DOHH2 (cell line): ENCODE results near the gene SNX22.

Source experiments
- H3F3A ChIP-seq: fragments of 200-600 bp; sonication (generic), shearing (Covaris generic); 2 replicates; pipeline ENCODE4 v1.6.0; 2016; ENCODE audit warnings: antibody characterized with exemption, mild to moderate bottlenecking; ENCODE audit not compliant: control insufficient read depth, insufficient read depth
- H3K27ac ChIP-seq: fragments of 200-600 bp; sonication (generic); 2 replicates; pipeline ENCODE4 v1.5.1; 2014; ENCODE audit warnings: low read depth, mild to moderate bottlenecking, low read length, moderate library complexity
- H3K27me3 ChIP-seq: fragments of 200-600 bp; sonication (generic); 2 replicates; pipeline ENCODE4 v1.6.1; 2014; ENCODE audit warnings: mild to moderate bottlenecking, low read length, mixed read lengths; ENCODE audit not compliant: control insufficient read depth
- H3K36me3 ChIP-seq: fragments of 200-600 bp; sonication (generic); 2 replicates; pipeline ENCODE4 v1.6.1; 2014; ENCODE audit warnings: mild to moderate bottlenecking, low read length, moderate library complexity, mixed read lengths; ENCODE audit not compliant: control insufficient read depth
- H3K4me1 ChIP-seq: fragments of 200-600 bp; sonication (generic); 2 replicates; pipeline ENCODE4 v1.6.1; 2014; ENCODE audit warnings: mild to moderate bottlenecking, low read length, mixed read lengths; ENCODE audit not compliant: control insufficient read depth
- H3K4me2 ChIP-seq: fragments of 200-600 bp; sonication (generic); 2 replicates; pipeline ENCODE4 v1.6.0; 2014; ENCODE audit warnings: mild to moderate bottlenecking, low read length, moderate library complexity
- H3K4me3 ChIP-seq: fragments of 200-600 bp; sonication (generic); 2 replicates; pipeline ENCODE4 v1.5.1; 2014; ENCODE audit warnings: mild to moderate bottlenecking, low read length, mixed read lengths
- H3K79me2 ChIP-seq: fragments of 200-600 bp; sonication (generic); 2 replicates; pipeline ENCODE4 v1.6.1; 2014; ENCODE audit warnings: mild to moderate bottlenecking, low read length, mixed read lengths; ENCODE audit not compliant: control insufficient read depth
- H3K9me2 ChIP-seq: fragments of 200-600 bp; sonication (generic); replicated peaks from 2 replicates; pipeline ENCODE4 v1.6.1; 2014; ENCODE audit warnings: mild to moderate bottlenecking, low read length, mixed read lengths; ENCODE audit not compliant: control insufficient read depth
- H3K9me3 ChIP-seq: fragments of 200-600 bp; sonication (generic); 2 replicates; pipeline ENCODE4 v1.6.1; 2014; ENCODE audit warnings: antibody characterized with exemption, low read length, mixed read lengths; ENCODE audit not compliant: control insufficient read depth, insufficient read depth
- H4K20me1 ChIP-seq: fragments of 200-600 bp; sonication (generic); 2 replicates; pipeline ENCODE4 v1.6.0; 2014; ENCODE audit warnings: low read depth, mild to moderate bottlenecking, antibody characterized with exemption, low read length, moderate library complexity; ENCODE audit not compliant: control insufficient read depth, insufficient read depth
- EZH2phosphoT487 ChIP-seq: fragments of 200-600 bp; sonication (generic); IDR thresholded peaks from 2 replicates; pipeline ENCODE4 v1.6.1; 2017; ENCODE audit warnings: borderline replicate concordance, mild to moderate bottlenecking, antibody characterized with exemption, low read length, moderate library complexity, mixed read lengths
- TF ChIP-seq, protein P1 (sequence below): fragments of 200-600 bp; sonication (generic); IDR thresholded peaks from one replicate; pipeline ENCODE4 v1.5.1; 2014; ENCODE audit warnings: antibody characterized with exemption, mild to moderate bottlenecking, low read depth, low read length; ENCODE audit not compliant: poor library complexity, severe bottlenecking

SNX22 gene

GRCh38 chr15:64133623-64134344, 17.7 kb upstream of the SNX22 start:
- H4K20me1 ChIP-seq = no peaks in the 10 kb centered on the region
- peaks cover 81% of the 10 kb centered on the region for H3K36me3 ChIP-seq
- no peaks in the 10 kb centered on the region for H3K27me3 ChIP-seq

GRCh38 chr15:64134345-64134829, 17.1 kb upstream of the SNX22 start:
- Histone ChIP-seq H3K4me1 (no peaks in the 10 kb centered on the region), H4K20me1 (no peaks in the 10 kb centered on the region), H3K4me3 (no peak overlapping the region), H3K9me3 (no peaks in the 10 kb centered on the region), H3K4me2 (no peak overlapping the region), H3K27ac (no peak overlapping the region), H3K27me3 (no peaks in the 10 kb centered on the region), H3K36me3 (peaks cover 77% of the 10 kb centered on the region), H3K79me2 (no peaks in the 10 kb centered on the region), H3F3A (no peaks in the 10 kb centered on the region), H3K9me2 (no peaks in the 10 kb centered on the region)
- no peak for TF ChIP-seq EZH2phosphoT487
- TF ChIP-seq, protein P1, sequence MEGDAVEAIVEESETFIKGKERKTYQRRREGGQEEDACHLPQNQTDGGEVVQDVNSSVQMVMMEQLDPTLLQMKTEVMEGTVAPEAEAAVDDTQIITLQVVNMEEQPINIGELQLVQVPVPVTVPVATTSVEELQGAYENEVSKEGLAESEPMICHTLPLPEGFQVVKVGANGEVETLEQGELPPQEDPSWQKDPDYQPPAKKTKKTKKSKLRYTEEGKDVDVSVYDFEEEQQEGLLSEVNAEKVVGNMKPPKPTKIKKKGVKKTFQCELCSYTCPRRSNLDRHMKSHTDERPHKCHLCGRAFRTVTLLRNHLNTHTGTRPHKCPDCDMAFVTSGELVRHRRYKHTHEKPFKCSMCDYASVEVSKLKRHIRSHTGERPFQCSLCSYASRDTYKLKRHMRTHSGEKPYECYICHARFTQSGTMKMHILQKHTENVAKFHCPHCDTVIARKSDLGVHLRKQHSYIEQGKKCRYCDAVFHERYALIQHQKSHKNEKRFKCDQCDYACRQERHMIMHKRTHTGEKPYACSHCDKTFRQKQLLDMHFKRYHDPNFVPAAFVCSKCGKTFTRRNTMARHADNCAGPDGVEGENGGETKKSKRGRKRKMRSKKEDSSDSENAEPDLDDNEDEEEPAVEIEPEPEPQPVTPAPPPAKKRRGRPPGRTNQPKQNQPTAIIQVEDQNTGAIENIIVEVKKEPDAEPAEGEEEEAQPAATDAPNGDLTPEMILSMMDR = no peak

More at GRCh38 chr15:64133623-64134344, 17.7 kb upstream of the SNX22 start:
- Histone ChIP-seq H3K4me3 (no peak overlapping the region), H3K9me3 (no peaks in the 10 kb centered on the region), H3K79me2 (no peaks in the 10 kb centered on the region), H3K4me2 (no peak overlapping the region), H3K9me2 (no peaks in the 10 kb centered on the region), H3K4me1 (no peaks in the 10 kb centered on the region), H3K27ac (no peak overlapping the region), H3F3A (no peaks in the 10 kb centered on the region)
- TF ChIP-seq, protein P1 = no peak
- no peak for TF ChIP-seq EZH2phosphoT487

GRCh38 chr15:64136347-64136746, 15.2 kb upstream of the SNX22 start:
- H3K4me2 ChIP-seq = no peak overlapping the region
- H3K27ac ChIP-seq = no peak overlapping the region
- no peaks in the 10 kb centered on the region for H3F3A ChIP-seq
- no peaks in the 10 kb centered on the region for H3K4me1 ChIP-seq
- H3K27me3 ChIP-seq = no peaks in the 10 kb centered on the region
- H3K4me3 ChIP-seq = no peak overlapping the region
- TF ChIP-seq EZH2phosphoT487 = no peak
- TF ChIP-seq, protein P1 = no peak
- H3K9me2 ChIP-seq = no peaks in the 10 kb centered on the region
- H3K79me2 ChIP-seq = no peaks in the 10 kb centered on the region
- H4K20me1 ChIP-seq = no peaks in the 10 kb centered on the region
- no peaks in the 10 kb centered on the region for H3K9me3 ChIP-seq
- H3K36me3 ChIP-seq = peaks cover 64% of the 10 kb centered on the region
